Stomach (tissue), 9 donors: Measurements from ENCODE around the gene KRT9. TPM values are rescaled to one million over a fixed set of nuclear protein-coding genes. Genes with fewer than 3 reads are reported as not detected.

Source experiments
- DNase-seq, 2 donors: peaks; one replicate each; pipeline versions ENCODE4 v3.0.0 to v3.0.0-alpha.2; 2013 to 2019
- H3K27ac ChIP-seq, 5 donors: fragments of 200-600 bp in 4 of 5; sonication (generic) in 4 of 5; one replicate each; pipeline ENCODE4 v1.5.1; 2013 to 2019; ENCODE audit warnings: mild to moderate bottlenecking in 1 of 5, moderate library complexity in 1 of 5
- H3K27me3 ChIP-seq, 3 donors: fragments of 200-600 bp; sonication (generic); one replicate each; pipeline ENCODE4 v1.5.1; 2017 to 2019; ENCODE audit warnings: mixed run types in 1 of 3
- H3K36me3 ChIP-seq, 4 donors: fragments of 200-600 bp; sonication (generic); 1 replicate in 3 of 4; 2 replicates in 1 of 4; pipeline ENCODE4 v1.5.1; 2016 to 2019
- H3K4me1 ChIP-seq, 4 donors: fragments of 200-600 bp; sonication (generic); one replicate each; pipeline ENCODE4 v1.5.1; 2016 to 2019
- H3K4me3 ChIP-seq, 4 donors: fragments of 200-600 bp; sonication (generic) in 3 of 4; one replicate each; pipeline ENCODE4 v1.5.1; 2016 to 2019; ENCODE audit warnings: mild to moderate bottlenecking in 1 of 4
- H3K9me3 ChIP-seq, 4 donors: fragments of 200-600 bp; sonication (generic); one replicate each; pipeline ENCODE4 v1.5.1; 2016 to 2019
- CTCF ChIP-seq, 7 experiments: fragments of 450-650 bp in 4 of 7; fragments of 200-600 bp in 3 of 7; sonication (generic) in 3 of 7; IDR thresholded peaks; one replicate each; pipeline ENCODE4 v1.5.1; 2016 to 2019; ENCODE audit warnings: antibody characterized with exemption in 7 of 7, control low read depth in 2 of 7, mild to moderate bottlenecking in 1 of 7
- EP300 ChIP-seq: sonication (generic); formaldehyde crosslinking; IDR thresholded peaks from one replicate; pipeline ENCODE4 v1.6.1; 2017; ENCODE audit warnings: antibody characterized with exemption
- POLR2A ChIP-seq, 4 donors: fragments of 450-650 bp; IDR thresholded peaks; one replicate each; pipeline ENCODE4 v1.6.1; 2016; ENCODE audit warnings: antibody characterized with exemption in 4 of 4, control low read depth in 2 of 4, mild to moderate bottlenecking in 1 of 4, moderate library complexity in 1 of 4
- POLR2AphosphoS5 ChIP-seq, 3 donors: sonication (generic); formaldehyde crosslinking; IDR thresholded peaks; one replicate each; pipeline ENCODE4 v1.6.1; 2016; ENCODE audit warnings: antibody characterized with exemption in 3 of 3
- WGBS, 5 donors: extraction: QIAGEN DNeasy Blood & Tissue Kit in 3 of 5; methylation state at CpG; one replicate each; pipeline versions ENCODE4 v1.1.5 to v1.1.7; 2013 to 2018; 5-methylcytosine and 5-hydroxymethylcytosine counted together
- intact Hi-C: fragments of 100-400 bp; cut with DNase I; formaldehyde crosslinking; loops from one replicate; pipeline ENCODE4 v1.15.1; 2023; ENCODE audit warnings: low total_unique reads
- polyA plus RNA-seq, 3 donors: library from polyadenylated mRNA; stranded (reverse); fragments of 200-250 nt; gene quantifications; one replicate each; pipeline ENCODE4 v1.2.3, GENCODE V29; 2013
- total RNA-seq, 5 donors: library from RNA; depleted of rRNA; stranded (reverse); fragments of >200 nt; gene quantifications; one replicate each; pipeline versions ENCODE4 v1.1.0 to v1.2.3, GENCODE V29; 2014 to 2016
- donor health status: healthy with polysubstance abuse.
- donor health status: Bipolar disorder and iron deficiency.
- donor health status: healthy.

The KRT9 gene
- total and polyA plus RNA-seq, 8 donors: not detected

GRCh38 chr17:41522301-41523224 is 49.3 kb downstream of the KRT9 start:
- peaks cover 0 to 20% (median 16%) of the 10 kb centered on the region in 4 donors for H3K36me3 ChIP-seq
- H3K4me1 ChIP-seq: peaks cover 4 to 57% (median 36%) of the 10 kb centered on the region in 4 donors
- H3K27ac ChIP-seq: peak overlapping the region; percentile 32 to 73 (median 65)
- no peak overlapping the region for H3K4me3 ChIP-seq
- intact Hi-C loops: no loop called here
- 57 to 76% (median 67%) methylated on average over 10 to 12 of the region's 12 CpGs for WGBS, 5 donors
- peak in 1 of 2 donors; percentile 79 for DNase-seq
- no peak for TF ChIP-seq CTCF (IDR thresholded peaks at IDR 0.05)
- peak in 1 of 3 donors; percentile 36 for TF ChIP-seq POLR2AphosphoS5 (IDR thresholded peaks at IDR 0.05)
- peaks cover 0 to 33% (median 10%) of the 10 kb centered on the region in 3 donors for H3K27me3 ChIP-seq
- no peaks in the 10 kb centered on the region for H3K9me3 ChIP-seq

- no peak overlapping the region for H3K4me3 ChIP-seq
- H3K27me3 ChIP-seq: peaks cover 0 to 24% (median 1%) of the 10 kb centered on the region in 3 donors
- WGBS, 5 donors: 54 to 62% (median 59%) methylated on average over 6 of the region's 6 CpGs
- H3K27ac ChIP-seq: peak overlapping the region; percentile 32 to 73 (median 65)
- peaks cover 4 to 51% (median 33%) of the 10 kb centered on the region in 4 donors for H3K4me1 ChIP-seq
- H3K36me3 ChIP-seq: peaks cover 0 to 20% (median 16%) of the 10 kb centered on the region in 4 donors
- intact Hi-C loops: no loop called here
- no peak for TF ChIP-seq CTCF (IDR thresholded peaks at IDR 0.05)
- TF ChIP-seq POLR2AphosphoS5 (IDR thresholded peaks at IDR 0.05): peak in 1 of 3 donors; percentile 44
- DNase-seq: peak; percentile 51 to 92
- H3K9me3 ChIP-seq: no peaks in the 10 kb centered on the region
Measured at GRCh38 chr17:41521574-41522261, 50.1 kb downstream of the KRT9 start.

- Histone ChIP-seq H3K4me1 (peaks cover 4 to 51% (median 33%) of the 10 kb centered on the region in 4 donors), H3K27me3 (peaks cover 0 to 22% (median 0%) of the 10 kb centered on the region in 3 donors), H3K36me3 (peaks cover 0 to 20% (median 16%) of the 10 kb centered on the region in 4 donors), H3K4me3 (no peak overlapping the region), H3K27ac (peak overlapping the region in 4 of 5 donors; percentile 1 to 73 (median 60)), H3K9me3 (no peaks in the 10 kb centered on the region)
- intact Hi-C loops: no loop called here
- peak in 1 of 2 donors; percentile 63 for DNase-seq
- TF ChIP-seq POLR2AphosphoS5 (IDR thresholded peaks at IDR 0.05) (no peak), CTCF (IDR thresholded peaks at IDR 0.05) (no peak), POLR2A (IDR thresholded peaks at IDR 0.05) (no peak), EP300 (no peak)
- 33 to 42% (median 36%) methylated on average over 10 of the region's 10 CpGs for WGBS, 5 donors
Measured at GRCh38 chr17:41520821-41521521, 50.9 kb downstream of the KRT9 start.
